Left renal pelvis (tissue), 4 donors: Measurements from ENCODE around the gene POC5. TPM values are rescaled to one million over a fixed set of nuclear protein-coding genes. Genes with fewer than 3 reads are reported as not detected.
"Not testable (repeated sequence)": the region's sequence is repeated elsewhere in the genome, so short reads cannot be mapped to it uniquely, and the experiment has no call there.

Source experiments
- DNase-seq, 4 donors: peaks; one replicate each; pipeline ENCODE4 v3.0.0-alpha.2; 2013; ENCODE audit warnings: low read depth in 4 of 4, low spot score in 3 of 4
- polyA plus RNA-seq, 4 donors: library from polyadenylated mRNA; unstranded; fragments of 120-200 nt; gene quantifications; one replicate each; pipeline ENCODE4 v1.2.1, GENCODE V29; 2013; ENCODE audit not compliant: insufficient read length in 4 of 4

The POC5 gene
- polyA plus RNA-seq: 10 to 100 TPM; 18.5 to 22.4 (median 20.3) TPM

- DNase-seq: peak; percentile 87 to 93 (median 91)
Observed at GRCh38 chr5:75717082-75717922, at the start of gene POC5. Gene POC5, minus strand, starts transcription at chr5:75717437. Its CDS starts 4,500 bp downstream, at chr5:75712937.

- DNase-seq: no peak
Observed at GRCh38 chr5:75758116-75758515, 40.9 kb upstream of the POC5 start.

- no peak for DNase-seq
Observed at GRCh38 chr5:75756981-75757380, 39.7 kb upstream of the POC5 start.

- peak in 2 of 4 donors; percentile 20 to 30 for DNase-seq
Observed at GRCh38 chr5:75756211-75756610, 39.0 kb upstream of the POC5 start.

- no peak for DNase-seq
Observed at GRCh38 chr5:75753182-75753581, 35.9 kb upstream of the POC5 start.

GRCh38 chr5:75744355-75744754 lies 27.1 kb upstream of the POC5 start:
- DNase-seq: no peak

- no peak for DNase-seq
Observed at GRCh38 chr5:75736273-75736672, 19.0 kb upstream of the POC5 start.

GRCh38 chr5:75734913-75735789 lies 17.9 kb upstream of the POC5 start:
- no peak for DNase-seq

GRCh38 chr5:75733767-75734166 lies 16.5 kb upstream of the POC5 start:
- no peak for DNase-seq

- DNase-seq: not testable (repeated sequence)
Observed at GRCh38 chr5:75731515-75731914, 14.3 kb upstream of the POC5 start.

GRCh38 chr5:75729321-75729720 lies 12.1 kb upstream of the POC5 start:
- no peak for DNase-seq

GRCh38 chr5:75727931-75728330 lies 10.7 kb upstream of the POC5 start:
- no peak for DNase-seq

GRCh38 chr5:75726224-75726623 lies 9.0 kb upstream of the POC5 start:
- not testable (repeated sequence) for DNase-seq

GRCh38 chr5:75723378-75723777 lies 6.1 kb upstream of the POC5 start:
- no peak for DNase-seq

- no peak for DNase-seq
Observed at GRCh38 chr5:75721573-75721972, 4.3 kb upstream of the POC5 start.

GRCh38 chr5:75720882-75721281 lies 3.6 kb upstream of the POC5 start:
- no peak for DNase-seq

GRCh38 chr5:75716715-75717081 lies 539 bp downstream of the POC5 start:
- no peak for DNase-seq

- DNase-seq: no peak
Observed at GRCh38 chr5:75712091-75712490, 5.1 kb downstream of the POC5 start.

- no peak for DNase-seq
Observed at GRCh38 chr5:75711151-75711550, 6.1 kb downstream of the POC5 start.

GRCh38 chr5:75710637-75711036 lies 6.6 kb downstream of the POC5 start:
- DNase-seq: no peak

- no peak for DNase-seq
Observed at GRCh38 chr5:75707911-75708509, 9.2 kb downstream of the POC5 start.
